Measurements from ENCODE around the gene CDYL2.

CDYL2 gene

GRCh38 chr16:80618862-80619648, 185.3 kb downstream of the CDYL2 start:
- DNase-seq, result no peak

- no peak for DNase-seq
Observed at GRCh38 chr16:80616362-80616761, 188.0 kb downstream of the CDYL2 start.

DNA sequence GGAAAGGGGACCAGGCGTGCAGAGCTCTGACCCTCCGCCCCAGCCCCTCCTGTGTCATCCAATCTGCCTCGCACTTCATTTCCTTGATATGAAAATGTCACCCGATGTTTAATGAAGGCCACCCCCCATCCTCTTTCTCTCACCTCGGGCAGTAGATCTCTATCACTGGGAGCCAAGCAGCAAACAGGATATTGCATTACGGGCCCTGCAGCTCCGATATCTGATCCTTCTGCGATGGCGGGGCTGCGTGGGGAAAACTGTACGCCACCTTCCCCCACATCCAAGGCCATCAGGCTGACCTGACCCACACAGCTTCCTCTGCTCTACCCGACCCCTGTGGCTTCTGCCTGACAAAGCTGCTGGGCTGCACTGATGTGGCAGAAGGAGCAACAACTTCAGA, 188.7 kb downstream of the CDYL2 start:
- DNase-seq, result no peak

DNA sequence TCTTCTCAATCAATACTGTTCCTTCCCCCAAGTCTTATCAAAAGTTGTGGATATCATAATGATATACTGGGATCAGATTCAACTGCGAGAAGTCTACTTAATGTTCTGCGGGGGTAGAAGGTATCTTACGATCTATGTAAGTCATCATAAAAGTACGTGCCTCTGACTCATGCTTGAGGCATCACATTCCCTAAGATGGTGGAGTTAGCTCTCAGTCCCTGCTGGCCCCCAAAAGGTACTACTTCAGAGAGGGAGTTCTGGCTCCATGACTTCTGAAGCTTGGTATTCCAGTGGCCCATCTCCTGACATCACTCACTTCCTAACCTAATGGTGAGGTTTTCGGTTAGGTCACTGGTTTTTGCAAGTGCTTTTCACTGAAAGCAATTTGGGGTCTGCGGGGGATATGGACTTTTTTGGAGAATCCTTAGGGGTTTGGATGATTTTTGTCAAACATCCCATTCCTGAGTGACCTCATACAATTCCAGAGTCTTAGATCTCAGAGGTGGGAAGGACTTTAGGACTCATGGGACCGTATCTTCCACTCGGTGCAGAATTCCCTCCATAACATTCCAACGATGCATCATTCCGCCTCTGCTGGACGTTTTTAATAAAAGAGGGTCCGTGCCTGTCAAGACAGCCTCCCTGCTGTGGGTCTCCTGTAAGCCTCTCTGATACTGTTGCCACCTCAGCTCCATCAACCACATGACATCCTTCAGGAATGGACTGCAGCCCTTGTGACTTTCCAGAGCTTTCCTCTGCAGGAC, 189.3 kb downstream of the CDYL2 start:
- no peak for DNase-seq

- DNase-seq, result no peak
Observed at GRCh38 chr16:80612461-80613017, 191.9 kb downstream of the CDYL2 start.

DNA sequence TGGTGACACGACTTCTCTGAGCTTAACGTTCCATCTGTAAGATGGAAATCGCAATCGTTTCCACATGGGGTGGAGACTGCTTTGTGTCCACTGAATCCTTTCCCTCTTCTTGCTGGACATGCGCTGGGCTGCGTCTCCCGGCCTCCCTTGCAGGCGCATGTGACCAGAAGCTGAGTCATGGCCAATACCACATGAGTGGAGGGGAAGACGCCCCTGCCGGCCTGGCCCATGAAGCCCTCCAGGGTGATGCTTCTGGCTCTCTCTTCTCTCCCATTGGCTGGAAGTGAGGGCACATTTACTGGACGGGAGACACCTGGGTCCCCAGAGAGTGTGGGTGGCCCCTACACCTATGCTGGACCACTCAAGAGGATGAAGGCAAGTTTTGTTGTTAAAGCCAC, 192.5 kb downstream of the CDYL2 start:
- no peak for DNase-seq

- DNase-seq, result no peak
Observed at GRCh38 chr16:80611171-80611929, 193.0 kb downstream of the CDYL2 start.

- no peak for DNase-seq
Observed at GRCh38 chr16:80610481-80611156, 193.8 kb downstream of the CDYL2 start.

DNA sequence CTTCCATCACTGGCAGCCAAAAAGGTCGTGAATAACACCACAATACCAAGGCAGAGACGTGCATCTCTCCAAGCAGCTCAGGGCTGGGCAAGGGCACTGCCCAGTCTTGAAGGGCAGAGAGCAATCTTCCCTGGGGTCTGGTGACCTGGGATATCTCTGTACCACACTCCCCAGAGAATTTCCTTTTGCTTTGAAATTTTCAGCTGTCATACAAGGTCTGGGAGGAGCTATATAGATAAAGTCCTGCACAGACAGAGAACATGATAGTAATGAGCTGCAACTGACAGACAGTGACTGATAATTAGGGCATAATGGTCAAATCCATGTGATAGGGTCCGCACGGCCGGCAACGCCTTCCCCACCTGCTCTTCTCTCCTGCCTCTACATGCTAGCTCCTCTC, 195.5 kb downstream of the CDYL2 start:
- DNase-seq, result no peak

DNA sequence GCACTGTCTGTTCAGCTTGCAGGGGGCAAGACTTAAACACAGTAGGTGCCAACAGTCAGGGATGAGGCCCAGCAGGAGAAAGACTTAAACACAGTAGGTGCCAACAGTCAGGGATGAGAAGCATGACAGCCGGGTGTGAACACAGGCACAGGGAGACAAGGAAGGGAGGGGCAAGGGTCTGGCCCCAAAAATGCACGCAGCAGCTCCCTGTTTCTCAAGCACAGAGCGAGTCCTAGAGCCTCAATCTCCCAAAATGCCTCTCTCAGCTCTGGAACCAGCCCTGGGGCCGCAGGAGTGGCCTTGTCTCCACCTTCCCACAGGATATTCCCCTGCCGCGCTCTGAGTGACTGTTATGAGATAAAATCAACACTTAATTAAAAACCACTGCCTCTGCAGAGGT, 197.2 kb downstream of the CDYL2 start:
- no peak for DNase-seq

- peak in 1 of 5 experiments; percentile 26 for DNase-seq
Observed at GRCh38 chr16:80606221-80606766, 198.1 kb downstream of the CDYL2 start.

GRCh38 chr16:80604600-80605355, 199.6 kb downstream of the CDYL2 start:
- no peak for DNase-seq

DNA sequence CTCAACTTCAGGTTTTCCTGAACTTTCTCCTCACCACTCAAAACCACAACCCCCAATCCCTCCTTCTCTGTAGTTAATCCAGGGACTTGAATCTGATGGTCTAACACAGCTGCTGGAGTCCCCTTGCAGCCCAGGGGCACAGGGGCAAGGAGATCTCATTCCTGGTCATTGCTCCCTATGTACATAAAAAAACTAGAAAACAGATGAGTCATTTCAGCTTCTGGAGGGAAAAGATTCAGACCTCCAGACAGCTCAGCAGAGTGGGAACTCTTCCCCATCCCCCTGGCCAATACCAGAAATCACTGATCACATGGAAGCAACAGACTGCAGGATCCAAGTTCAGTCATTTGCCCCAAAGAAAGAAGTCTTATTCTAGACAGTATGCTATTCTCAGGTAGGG, 201.5 kb downstream of the CDYL2 start:
- no peak for DNase-seq

DNA sequence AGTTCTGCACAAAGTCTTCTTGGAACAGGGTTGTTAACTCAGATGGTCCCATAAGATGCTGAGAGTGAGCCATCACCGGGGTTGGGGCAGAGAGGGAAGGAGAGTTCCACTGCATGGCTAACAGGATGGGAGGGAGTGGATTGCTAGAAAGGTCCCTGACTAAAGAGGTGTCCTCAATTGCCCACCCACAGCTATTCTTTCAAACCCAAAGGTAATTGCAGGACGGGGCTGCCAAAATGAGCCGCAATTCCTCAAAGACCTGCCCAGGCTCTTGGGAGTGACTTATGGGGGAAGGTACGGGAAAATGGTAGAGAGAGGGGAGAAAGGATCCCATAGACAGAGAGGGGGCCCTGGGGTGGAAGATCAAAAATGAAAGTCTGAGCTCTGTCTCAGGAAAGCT, 203.2 kb downstream of the CDYL2 start:
- DNase-seq, result no peak

DNA sequence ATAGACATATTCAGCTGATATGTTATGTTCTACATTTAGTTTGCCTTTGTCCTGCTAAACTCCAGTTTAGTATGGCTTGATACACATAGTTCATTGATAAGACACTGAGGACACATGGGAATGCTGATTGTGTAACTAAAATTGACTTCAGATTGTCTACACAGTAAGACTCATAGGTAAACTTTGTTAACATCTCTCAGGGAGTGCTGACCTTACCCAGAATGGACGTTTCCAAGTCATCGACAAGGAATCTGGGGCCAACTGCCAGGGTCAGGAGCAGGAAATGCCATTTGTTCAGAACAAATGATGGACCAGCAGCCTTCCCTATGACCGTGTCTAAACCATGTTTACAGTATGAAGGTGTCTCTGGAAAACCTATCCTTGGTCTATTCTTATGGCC, 204.9 kb downstream of the CDYL2 start:
- DNase-seq, result no peak

GRCh38 chr16:80596507-80597207, 207.7 kb downstream of the CDYL2 start:
- DNase-seq, result no peak

GRCh38 chr16:80594756-80595155, 209.6 kb downstream of the CDYL2 start:
- no peak for DNase-seq

DNA sequence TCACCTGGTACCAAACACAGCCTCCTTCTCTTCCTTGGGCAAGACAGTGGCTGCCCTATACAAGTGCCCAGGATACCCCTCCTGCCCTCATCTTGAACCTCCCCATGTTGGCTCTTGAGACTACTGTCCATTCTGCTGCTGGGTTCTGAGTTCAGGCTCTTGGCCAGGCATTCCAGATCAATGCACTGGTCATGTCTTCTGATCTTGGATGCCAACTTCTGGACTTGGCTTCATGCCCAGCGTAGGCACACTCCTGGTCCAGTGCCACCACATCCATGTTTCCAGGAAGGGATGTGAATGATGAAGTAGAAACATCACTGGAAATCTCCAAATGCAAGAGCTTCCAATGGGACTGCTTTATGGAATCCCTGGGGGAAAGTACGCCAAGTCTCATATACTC, 212.1 kb downstream of the CDYL2 start:
- DNase-seq, result no peak

GRCh38 chr16:80591071-80591915, 213.1 kb downstream of the CDYL2 start:
- peak in 2 of 5 experiments; percentile 62 to 96 for DNase-seq

GRCh38 chr16:80587071-80587470, 217.3 kb downstream of the CDYL2 start:
- DNase-seq, result no peak
